ENCODE measurements around the gene CCNT1.

DNA sequence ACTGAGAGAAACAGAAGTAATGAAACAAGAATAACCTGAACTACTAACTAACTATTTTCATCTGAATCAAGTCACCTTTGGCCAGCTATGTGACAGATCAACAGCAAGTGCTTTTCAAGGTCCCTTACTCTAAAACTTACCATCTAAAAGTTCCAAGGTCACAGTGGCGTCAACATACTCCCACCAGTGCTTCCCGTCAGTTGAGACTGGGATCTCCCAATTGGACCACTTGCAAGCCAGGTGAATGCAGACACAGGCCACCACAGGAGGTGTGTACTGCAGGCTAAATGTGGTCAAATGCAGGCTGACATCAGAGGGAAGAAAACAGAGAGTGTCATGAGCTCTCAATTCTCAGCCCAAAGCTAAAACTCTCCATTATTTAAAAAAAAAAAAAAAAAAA lies 20.6 kb downstream of the CCNT1 start:
- no peak for TF ChIP-seq POLR2AphosphoS5 (IDR thresholded peaks at IDR 0.05; ENCODE audit: low read length)
- no peak for TF ChIP-seq SP1 (IDR thresholded peaks at IDR 0.05; ENCODE audit: low read depth, low read length)
- TF ChIP-seq, protein P1, sequence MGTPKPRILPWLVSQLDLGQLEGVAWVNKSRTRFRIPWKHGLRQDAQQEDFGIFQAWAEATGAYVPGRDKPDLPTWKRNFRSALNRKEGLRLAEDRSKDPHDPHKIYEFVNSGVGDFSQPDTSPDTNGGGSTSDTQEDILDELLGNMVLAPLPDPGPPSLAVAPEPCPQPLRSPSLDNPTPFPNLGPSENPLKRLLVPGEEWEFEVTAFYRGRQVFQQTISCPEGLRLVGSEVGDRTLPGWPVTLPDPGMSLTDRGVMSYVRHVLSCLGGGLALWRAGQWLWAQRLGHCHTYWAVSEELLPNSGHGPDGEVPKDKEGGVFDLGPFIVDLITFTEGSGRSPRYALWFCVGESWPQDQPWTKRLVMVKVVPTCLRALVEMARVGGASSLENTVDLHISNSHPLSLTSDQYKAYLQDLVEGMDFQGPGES (IDR thresholded peaks at IDR 0.05): no peak
- TF ChIP-seq POLR2A (IDR thresholded peaks at IDR 0.05; ENCODE audit: low read depth, low read length): no peak
- TF ChIP-seq, protein P2, sequence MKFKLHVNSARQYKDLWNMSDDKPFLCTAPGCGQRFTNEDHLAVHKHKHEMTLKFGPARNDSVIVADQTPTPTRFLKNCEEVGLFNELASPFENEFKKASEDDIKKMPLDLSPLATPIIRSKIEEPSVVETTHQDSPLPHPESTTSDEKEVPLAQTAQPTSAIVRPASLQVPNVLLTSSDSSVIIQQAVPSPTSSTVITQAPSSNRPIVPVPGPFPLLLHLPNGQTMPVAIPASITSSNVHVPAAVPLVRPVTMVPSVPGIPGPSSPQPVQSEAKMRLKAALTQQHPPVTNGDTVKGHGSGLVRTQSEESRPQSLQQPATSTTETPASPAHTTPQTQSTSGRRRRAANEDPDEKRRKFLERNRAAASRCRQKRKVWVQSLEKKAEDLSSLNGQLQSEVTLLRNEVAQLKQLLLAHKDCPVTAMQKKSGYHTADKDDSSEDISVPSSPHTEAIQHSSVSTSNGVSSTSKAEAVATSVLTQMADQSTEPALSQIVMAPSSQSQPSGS (IDR thresholded peaks at IDR 0.05; ENCODE audit: low read length): no peak
- TF ChIP-seq EP300 (IDR thresholded peaks at IDR 0.05; ENCODE audit: borderline replicate concordance in 1 of 2, control insufficient read depth in 1 of 2, low read depth in 2 of 2, low read length in 2 of 2): no peak
- TF ChIP-seq CEBPB (IDR thresholded peaks at IDR 0.05; ENCODE audit: borderline replicate concordance in 1 of 2, low read depth in 2 of 2, low read length in 2 of 2): no peak
- TF ChIP-seq, protein P3, sequence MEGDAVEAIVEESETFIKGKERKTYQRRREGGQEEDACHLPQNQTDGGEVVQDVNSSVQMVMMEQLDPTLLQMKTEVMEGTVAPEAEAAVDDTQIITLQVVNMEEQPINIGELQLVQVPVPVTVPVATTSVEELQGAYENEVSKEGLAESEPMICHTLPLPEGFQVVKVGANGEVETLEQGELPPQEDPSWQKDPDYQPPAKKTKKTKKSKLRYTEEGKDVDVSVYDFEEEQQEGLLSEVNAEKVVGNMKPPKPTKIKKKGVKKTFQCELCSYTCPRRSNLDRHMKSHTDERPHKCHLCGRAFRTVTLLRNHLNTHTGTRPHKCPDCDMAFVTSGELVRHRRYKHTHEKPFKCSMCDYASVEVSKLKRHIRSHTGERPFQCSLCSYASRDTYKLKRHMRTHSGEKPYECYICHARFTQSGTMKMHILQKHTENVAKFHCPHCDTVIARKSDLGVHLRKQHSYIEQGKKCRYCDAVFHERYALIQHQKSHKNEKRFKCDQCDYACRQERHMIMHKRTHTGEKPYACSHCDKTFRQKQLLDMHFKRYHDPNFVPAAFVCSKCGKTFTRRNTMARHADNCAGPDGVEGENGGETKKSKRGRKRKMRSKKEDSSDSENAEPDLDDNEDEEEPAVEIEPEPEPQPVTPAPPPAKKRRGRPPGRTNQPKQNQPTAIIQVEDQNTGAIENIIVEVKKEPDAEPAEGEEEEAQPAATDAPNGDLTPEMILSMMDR (IDR thresholded peaks at IDR 0.05 in 2 of 3, conservative IDR thresholded peaks at IDR 0.05 in 1 of 3; ENCODE audit: control insufficient read depth in 2 of 3, extremely low read depth in 1 of 3, insufficient read depth in 1 of 3, low read depth in 3 of 3, low read length in 3 of 3): no peak
- no peak for TF ChIP-seq EZH2 (IDR thresholded peaks at IDR 0.05; ENCODE audit: borderline replicate concordance, control insufficient read depth, low read depth, low read length)
- no peak for TF ChIP-seq HCFC1 (IDR thresholded peaks at IDR 0.05; ENCODE audit: low read length)
- TF ChIP-seq, protein P4, sequence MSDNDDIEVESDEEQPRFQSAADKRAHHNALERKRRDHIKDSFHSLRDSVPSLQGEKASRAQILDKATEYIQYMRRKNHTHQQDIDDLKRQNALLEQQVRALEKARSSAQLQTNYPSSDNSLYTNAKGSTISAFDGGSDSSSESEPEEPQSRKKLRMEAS (IDR thresholded peaks at IDR 0.05; ENCODE audit: low read depth, low read length): no peak
